ENCODE measurements around the gene COL20A1.

COL20A1 gene

GRCh38 chr20:63342561-63343459, 49.8 kb downstream of the COL20A1 start:
- no peak for TF ChIP-seq TAF1 (IDR thresholded peaks at IDR 0.05; ENCODE audit: borderline replicate concordance, insufficient read depth, low read length)
- no peak for TF ChIP-seq POLR2AphosphoS5 (IDR thresholded peaks at IDR 0.05; ENCODE audit: low read depth, low read length)
- no peak for TF ChIP-seq SIN3A (IDR thresholded peaks at IDR 0.05; ENCODE audit: borderline replicate concordance, insufficient read depth, low read length)
- no peak for TF ChIP-seq REST (IDR thresholded peaks at IDR 0.05; ENCODE audit: insufficient read depth in 1 of 2, low read depth in 2 of 2, low read length in 2 of 2)
- TF ChIP-seq FOXP2 (optimal IDR thresholded peaks at IDR 0.05; ENCODE audit: borderline replicate concordance, extremely low read depth, extremely low read length, insufficient read depth) = no peak

- TF ChIP-seq TAF1 (IDR thresholded peaks at IDR 0.05; ENCODE audit: borderline replicate concordance, insufficient read depth, low read length) (no peak), FOXP2 (optimal IDR thresholded peaks at IDR 0.05; ENCODE audit: borderline replicate concordance, extremely low read depth, extremely low read length, insufficient read depth) (no peak), POLR2AphosphoS5 (IDR thresholded peaks at IDR 0.05; ENCODE audit: low read depth, low read length) (no peak), REST (IDR thresholded peaks at IDR 0.05; ENCODE audit: insufficient read depth in 1 of 2, low read depth in 2 of 2, low read length in 2 of 2) (no peak), SIN3A (IDR thresholded peaks at IDR 0.05; ENCODE audit: borderline replicate concordance, insufficient read depth, low read length) (no peak)
Observed at GRCh38 chr20:63343460-63344445, 50.8 kb downstream of the COL20A1 start.

- TF ChIP-seq REST (IDR thresholded peaks at IDR 0.05; ENCODE audit: insufficient read depth in 1 of 2, low read depth in 2 of 2, low read length in 2 of 2) (no peak), POLR2AphosphoS5 (IDR thresholded peaks at IDR 0.05; ENCODE audit: low read depth, low read length) (no peak), FOXP2 (optimal IDR thresholded peaks at IDR 0.05; ENCODE audit: borderline replicate concordance, extremely low read depth, extremely low read length, insufficient read depth) (no peak), SIN3A (IDR thresholded peaks at IDR 0.05; ENCODE audit: borderline replicate concordance, insufficient read depth, low read length) (no peak), TAF1 (IDR thresholded peaks at IDR 0.05; ENCODE audit: borderline replicate concordance, insufficient read depth, low read length) (no peak)
Observed at GRCh38 chr20:63344616-63345327, 51.8 kb downstream of the COL20A1 start.

GRCh38 chr20:63345328-63346100, 52.5 kb downstream of the COL20A1 start:
- TF ChIP-seq REST (IDR thresholded peaks at IDR 0.05; ENCODE audit: insufficient read depth in 1 of 2, low read depth in 2 of 2, low read length in 2 of 2) (no peak), SIN3A (IDR thresholded peaks at IDR 0.05; ENCODE audit: borderline replicate concordance, insufficient read depth, low read length) (no peak), POLR2AphosphoS5 (IDR thresholded peaks at IDR 0.05; ENCODE audit: low read depth, low read length) (no peak), FOXP2 (optimal IDR thresholded peaks at IDR 0.05; ENCODE audit: borderline replicate concordance, extremely low read depth, extremely low read length, insufficient read depth) (no peak), TAF1 (IDR thresholded peaks at IDR 0.05; ENCODE audit: borderline replicate concordance, insufficient read depth, low read length) (no peak)

Data from PFSK-1 (cell line).